GM19239 (cell line): ENCODE measurements around the gene POLD2.
"Not testable (repeated sequence)": the region's sequence is repeated elsewhere in the genome, so short reads cannot be mapped to it uniquely, and the experiment has no call there.

Source experiments
- DNase-seq: peaks from one replicate; pipeline ENCODE4 v3.0.0; 2011; ENCODE audit warnings: low spot score; ENCODE audit not compliant: insufficient read length
- FAIRE-seq: peaks from 2 replicates; lab custom pipeline; 2011; peaks lifted over from hg19 to GRCh38; lab: Jason Lieb, UNC

The POLD2 gene

DNA sequence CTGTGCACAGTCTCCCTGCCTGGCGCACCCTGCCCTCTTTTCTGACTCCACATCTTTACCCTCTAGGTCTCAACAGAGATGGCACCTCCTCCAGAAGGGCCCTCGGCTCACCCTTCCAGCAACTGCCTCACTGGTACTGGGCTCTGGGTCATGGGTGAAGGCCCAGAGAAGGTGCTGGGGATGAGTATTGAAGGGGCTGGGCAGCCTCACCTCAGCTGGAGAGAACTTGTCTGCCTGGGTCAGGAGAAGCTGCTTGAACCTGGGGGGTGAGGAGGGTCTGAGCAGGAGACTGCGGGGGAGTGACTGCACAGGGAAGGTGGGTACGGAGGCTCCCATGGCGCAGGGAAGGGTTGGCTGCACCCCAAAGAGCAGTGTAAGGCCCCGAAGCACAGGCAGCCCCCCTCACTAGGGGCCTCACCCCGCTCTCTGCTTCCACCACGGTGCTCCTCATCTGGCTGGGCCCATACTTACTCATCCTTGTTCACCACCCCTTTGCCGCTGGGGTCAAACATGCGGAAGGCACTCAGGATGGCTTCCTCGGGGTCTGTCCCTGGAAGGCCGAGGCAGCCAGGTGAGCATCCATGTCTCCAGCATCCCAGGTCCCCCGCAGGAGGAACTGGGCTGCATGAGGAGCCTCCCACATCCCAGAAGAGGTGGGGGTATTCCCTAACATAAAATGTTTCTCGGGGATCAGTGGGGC lies 16.1 kb upstream of the POLD2 start:
- FAIRE-seq (no peak), DNase-seq (no peak)

DNA sequence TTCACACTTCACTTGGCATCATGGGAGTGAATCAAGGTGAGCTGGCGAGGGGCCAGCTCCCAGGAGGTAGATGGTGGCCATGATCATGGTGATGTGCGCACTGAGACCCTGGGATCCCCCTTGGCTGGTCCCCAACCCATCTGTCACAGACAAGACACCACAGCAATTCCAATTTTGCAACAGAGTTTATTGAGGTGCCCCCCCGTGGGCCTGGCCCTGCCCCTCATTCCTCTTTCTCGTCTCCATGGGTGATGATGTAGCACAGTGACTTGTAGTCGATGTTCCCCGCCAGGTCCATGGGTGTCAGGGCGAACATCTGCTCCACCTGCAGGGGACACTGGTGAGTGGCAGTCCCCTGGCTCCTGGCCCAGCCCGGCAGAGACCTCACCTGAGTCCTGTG lies 15.3 kb upstream of the POLD2 start:
- no peak for DNase-seq
- no peak for FAIRE-seq

DNA sequence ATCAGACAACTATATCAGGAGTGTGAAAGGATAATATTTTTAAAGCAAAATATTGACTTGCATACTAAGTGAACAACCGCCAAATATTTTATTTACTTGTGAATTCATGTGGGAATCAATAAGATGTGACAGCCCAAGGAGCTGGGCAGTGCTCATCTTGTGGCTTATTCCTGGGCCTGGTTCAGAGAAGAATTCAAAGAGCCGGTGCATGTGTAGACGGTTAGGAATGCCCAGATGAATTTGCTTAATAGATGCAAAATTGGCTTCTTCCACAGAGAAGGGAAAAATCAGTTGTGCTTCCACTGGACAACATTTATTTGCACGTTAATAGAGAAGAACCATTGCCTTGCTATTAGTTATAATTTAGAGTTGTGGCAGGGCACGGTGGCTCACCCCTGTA lies 13.4 kb upstream of the POLD2 start:
- no peak for FAIRE-seq
- DNase-seq: no peak

- DNase-seq (no peak), FAIRE-seq (no peak)
These were observed 11.7 kb upstream of the POLD2 start for GRCh38 chr7:44134943-44135628.

GRCh38 chr7:44133295-44133694 lies 9.9 kb upstream of the POLD2 start:
- DNase-seq (no peak), FAIRE-seq (no peak)

GRCh38 chr7:44132039-44132438 lies 8.7 kb upstream of the POLD2 start:
- FAIRE-seq: no peak
- DNase-seq: no peak

DNA sequence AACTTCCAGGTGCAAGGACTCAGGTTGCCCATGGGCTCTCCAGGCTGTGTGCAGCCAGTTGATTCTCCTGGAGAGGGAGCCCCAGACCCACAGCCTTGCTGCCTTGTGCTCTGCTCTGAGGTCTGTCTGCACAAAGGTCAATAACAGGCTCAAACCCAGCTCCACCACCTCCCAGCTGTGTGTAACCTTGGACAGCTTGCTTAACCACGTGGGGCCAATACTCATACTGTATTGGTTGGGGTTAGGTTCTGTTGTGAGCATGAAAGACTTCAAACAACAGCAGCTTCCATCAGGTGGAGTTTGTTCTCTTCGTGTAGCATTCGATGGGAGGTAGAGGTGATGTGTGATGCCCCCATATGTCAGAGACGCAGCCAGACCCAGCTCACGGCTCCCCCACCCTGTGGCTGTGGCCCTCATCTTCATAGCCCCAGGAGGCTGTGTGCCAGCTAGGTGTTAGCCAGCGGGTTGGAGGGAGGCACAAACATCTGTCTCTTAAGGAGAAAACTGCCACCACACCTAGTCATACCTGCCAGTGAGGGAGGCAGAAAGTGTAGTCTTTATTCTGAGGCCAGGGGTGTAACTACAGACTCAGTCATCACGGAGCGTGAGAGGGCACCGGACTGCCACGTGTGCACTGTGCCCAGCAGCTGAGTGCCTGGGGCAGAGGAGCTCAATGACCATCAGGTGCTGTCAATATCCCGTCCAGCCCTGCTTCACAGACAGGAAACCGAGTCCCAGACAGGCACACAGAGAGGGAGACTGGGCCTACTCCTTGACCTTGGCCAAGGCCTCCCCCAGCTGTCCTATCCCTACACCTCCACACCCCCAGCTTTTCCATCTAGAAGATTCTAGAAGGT lies 8.1 kb upstream of the POLD2 start:
- DNase-seq: no peak
- no peak for FAIRE-seq

DNA sequence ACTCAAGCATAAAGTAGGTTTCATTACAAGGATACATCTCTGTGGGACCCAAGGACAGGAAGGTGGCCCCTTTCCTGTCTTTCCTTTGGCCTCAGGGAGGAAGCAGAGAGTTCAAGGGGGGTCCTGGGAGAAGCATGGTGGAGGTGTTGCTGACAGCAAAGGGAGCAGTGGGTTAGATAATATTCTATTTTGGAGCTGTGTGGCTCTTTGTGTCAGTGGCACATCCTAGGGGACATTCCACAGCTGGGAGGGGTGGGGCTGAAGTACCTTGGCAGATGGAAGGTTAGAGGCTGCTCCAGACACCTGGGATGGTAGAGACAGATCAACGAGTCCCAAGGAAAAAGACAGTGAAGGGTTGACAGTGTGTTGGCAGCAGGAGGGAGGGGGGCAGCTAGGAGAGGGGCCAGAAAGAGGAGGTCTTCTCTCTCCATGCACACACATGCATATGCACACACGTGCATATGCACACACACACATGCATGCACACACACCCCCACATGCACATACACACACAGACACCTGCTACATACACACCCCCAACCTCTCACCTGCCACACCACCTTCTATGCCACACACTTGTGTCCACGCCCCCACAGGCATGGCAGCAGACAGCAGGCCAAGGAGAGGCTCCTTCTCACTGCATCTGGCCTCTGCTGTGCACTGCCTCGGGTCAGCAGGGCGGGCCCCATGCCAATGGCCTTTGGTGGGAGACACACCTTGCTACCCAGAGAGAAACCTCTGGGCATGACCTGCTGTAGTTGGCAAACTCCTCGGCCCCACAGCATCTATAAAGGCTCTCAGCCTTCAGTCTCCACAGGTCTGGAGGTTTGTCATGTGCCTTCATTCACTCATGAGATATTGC lies 5.6 kb upstream of the POLD2 start:
- DNase-seq: no peak
- FAIRE-seq: no peak

DNA sequence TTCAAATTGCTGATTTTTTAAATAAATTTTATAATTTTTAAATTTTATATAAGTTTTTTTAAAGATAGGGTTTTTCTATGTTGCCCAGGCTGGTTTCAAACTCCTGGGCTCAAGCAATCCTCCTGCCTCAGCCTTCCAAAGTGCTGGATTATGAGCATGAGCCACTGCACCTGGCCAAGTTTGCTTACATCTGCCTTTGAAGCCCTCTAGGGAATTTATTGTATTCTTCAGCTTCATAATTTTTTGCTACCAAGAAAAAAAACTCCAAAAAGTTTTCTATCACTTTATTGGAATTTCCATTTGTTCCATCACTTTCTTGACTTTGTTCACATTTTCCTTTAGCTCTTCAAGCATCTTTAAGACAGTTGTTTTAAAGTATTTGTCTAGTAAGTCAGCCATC lies 3.8 kb upstream of the POLD2 start:
- DNase-seq (no peak), FAIRE-seq (no peak)

- DNase-seq, FAIRE-seq: not testable (repeated sequence)
These were observed 3.2 kb upstream of the POLD2 start for GRCh38 chr7:44126574-44126973.

DNA sequence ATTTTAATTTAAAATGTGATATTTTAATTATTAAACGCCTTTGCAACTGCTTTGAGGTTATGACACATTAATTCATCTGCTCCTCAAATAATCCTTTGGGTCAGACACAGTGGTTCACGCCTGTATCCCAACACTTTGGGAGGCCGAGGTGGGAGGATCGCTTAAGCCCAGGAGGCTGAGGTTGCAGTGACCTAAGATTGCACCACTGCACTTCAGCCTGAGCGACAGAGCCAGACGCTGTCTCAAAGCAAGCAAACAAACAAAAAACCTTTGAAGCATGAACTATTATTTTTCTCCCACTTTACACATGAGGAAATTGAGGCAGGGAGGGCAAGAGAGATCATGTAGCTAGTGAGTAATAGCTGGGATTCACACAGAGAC lies 1.5 kb upstream of the POLD2 start:
- FAIRE-seq (no peak), DNase-seq (no peak)

GRCh38 chr7:44122529-44122928 lies 819 bp downstream of the POLD2 start:
- FAIRE-seq: peak; percentile 21
- DNase-seq: no peak

GRCh38 chr7:44121761-44122420 lies 1.5 kb downstream of the POLD2 start:
- FAIRE-seq (no peak), DNase-seq (no peak)

GRCh38 chr7:44120395-44120794 lies 3.0 kb downstream of the POLD2 start:
- no peak for DNase-seq
- no peak for FAIRE-seq

DNA sequence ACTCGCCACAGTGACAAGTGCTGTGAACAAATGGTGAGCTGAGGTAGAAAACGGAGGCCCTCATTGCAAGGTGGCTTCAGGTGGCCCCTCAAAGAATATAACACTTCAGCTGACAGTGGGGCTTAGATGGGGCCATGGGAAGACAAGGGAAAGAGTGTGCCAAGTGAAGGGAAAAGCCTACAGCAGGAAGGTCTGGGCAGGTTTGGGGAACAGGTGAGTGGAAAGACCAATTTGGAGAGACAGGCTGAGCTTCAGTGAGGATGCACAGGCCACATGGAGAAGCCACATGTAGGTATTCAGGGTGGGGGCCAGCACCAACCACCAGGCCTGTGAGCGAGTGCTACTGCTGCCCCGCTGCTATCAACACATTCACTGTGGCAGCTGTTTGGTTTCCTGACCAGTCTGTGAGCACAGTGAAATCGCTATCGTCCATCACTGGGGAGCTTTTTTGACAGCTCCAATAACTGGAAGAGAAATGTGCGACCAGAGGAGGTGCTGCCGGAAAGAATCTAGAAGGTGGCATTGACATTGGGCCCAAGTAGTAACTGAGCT lies 3.4 kb downstream of the POLD2 start:
- DNase-seq (no peak), FAIRE-seq (no peak)

DNA sequence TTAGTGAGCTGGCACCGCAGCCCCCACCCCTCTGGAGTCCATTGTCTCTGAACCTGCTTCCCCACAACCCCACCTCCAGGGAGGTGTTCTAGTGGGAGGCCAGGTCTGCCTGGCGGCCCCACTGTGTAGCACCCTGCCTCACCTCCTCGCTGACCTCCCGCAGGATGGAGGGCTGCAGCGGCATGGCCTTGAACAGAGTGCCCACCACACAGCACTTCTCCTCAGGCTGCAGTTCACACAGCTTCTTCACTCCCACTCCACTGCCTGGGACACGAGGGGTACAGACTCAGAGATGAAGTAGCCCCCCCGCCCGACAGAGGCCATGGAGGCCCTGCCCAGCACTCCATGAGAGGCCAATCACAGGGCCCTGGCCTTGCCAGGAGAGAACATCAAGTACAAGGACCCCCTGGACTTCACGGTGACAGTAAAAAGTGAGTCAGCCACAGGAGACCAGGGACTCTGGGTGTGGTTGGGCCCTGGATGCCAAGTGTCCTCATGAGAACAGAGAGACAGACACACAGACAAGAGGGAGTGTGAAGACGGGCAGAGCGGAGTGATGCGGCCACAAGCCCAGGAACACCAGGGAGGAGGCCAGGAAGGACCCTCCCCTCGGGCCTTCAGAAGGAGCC lies 5.4 kb downstream of the POLD2 start:
- FAIRE-seq: no peak
- no peak for DNase-seq

- DNase-seq (no peak), FAIRE-seq (no peak)
These were observed 6.3 kb downstream of the POLD2 start for GRCh38 chr7:44116789-44117666.
